Mucosa of rectum (tissue), 2 donors: ENCODE data around the gene FGF14.

Source experiments
- H3K27ac ChIP-seq, 2 donors: one replicate each; pipeline ENCODE4 v1.7.0; 2013; ENCODE audit warnings: inconsistent platforms in 2 of 2, low read depth in 2 of 2, low read length in 2 of 2
- H3K27me3 ChIP-seq, 2 donors: one replicate each; pipeline ENCODE4 v1.7.0; 2013; ENCODE audit warnings: low read length in 2 of 2; ENCODE audit not compliant: control insufficient read depth in 2 of 2, insufficient read depth in 2 of 2
- H3K36me3 ChIP-seq, 2 donors: one replicate each; pipeline ENCODE4 v1.7.0; 2013; ENCODE audit warnings: low read length in 2 of 2; ENCODE audit not compliant: control insufficient read depth in 2 of 2, insufficient read depth in 2 of 2
- H3K4me1 ChIP-seq, 2 donors: one replicate each; pipeline ENCODE4 v1.7.0; 2013; ENCODE audit warnings: low read length in 2 of 2, mild to moderate bottlenecking in 1 of 2; ENCODE audit not compliant: control insufficient read depth in 2 of 2, insufficient read depth in 2 of 2
- H3K4me3 ChIP-seq, 2 donors: one replicate each; pipeline ENCODE4 v1.7.0; 2013; ENCODE audit warnings: low read length in 2 of 2
- H3K9ac ChIP-seq, 2 donors: one replicate each; pipeline ENCODE4 v1.7.0; 2013; ENCODE audit warnings: low read length in 2 of 2, low read depth in 1 of 2, mild to moderate bottlenecking in 1 of 2
- H3K9me3 ChIP-seq, 2 donors: one replicate each; pipeline ENCODE4 v1.7.0; 2013; ENCODE audit warnings: low read length in 2 of 2; ENCODE audit not compliant: control insufficient read depth in 2 of 2
- donor health status: healthy.
- donor health status: Normal muscosa, but diverticular disease.

Gene FGF14

DNA sequence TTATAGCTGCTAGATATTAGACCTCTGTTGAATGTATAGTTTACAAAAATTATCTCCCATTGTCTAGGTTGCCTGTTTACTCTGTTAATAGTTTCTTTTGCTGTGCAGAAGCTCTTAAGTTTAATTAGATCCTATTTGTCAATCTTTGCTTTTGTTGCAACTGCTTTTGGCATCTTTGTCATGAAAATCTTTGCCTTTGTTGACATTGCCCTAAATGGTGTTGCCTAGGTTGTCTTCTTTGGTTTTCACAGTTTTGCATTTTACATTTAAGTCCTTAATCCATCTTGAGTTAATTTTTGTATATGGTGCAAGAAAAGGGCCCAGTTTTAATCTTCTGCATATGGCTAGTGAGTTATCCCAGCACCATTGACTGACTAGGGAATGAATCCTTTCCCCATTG, 618.3 kb downstream of the FGF14 start:
- Histone ChIP-seq H3K4me3 (no peak overlapping the region), H3K27me3 (no peaks in the 10 kb centered on the region), H3K27ac (no peak overlapping the region), H3K4me1 (no peaks in the 10 kb centered on the region), H3K36me3 (no peaks in the 10 kb centered on the region), H3K9me3 (no peaks in the 10 kb centered on the region), H3K9ac (no peak overlapping the region)

DNA sequence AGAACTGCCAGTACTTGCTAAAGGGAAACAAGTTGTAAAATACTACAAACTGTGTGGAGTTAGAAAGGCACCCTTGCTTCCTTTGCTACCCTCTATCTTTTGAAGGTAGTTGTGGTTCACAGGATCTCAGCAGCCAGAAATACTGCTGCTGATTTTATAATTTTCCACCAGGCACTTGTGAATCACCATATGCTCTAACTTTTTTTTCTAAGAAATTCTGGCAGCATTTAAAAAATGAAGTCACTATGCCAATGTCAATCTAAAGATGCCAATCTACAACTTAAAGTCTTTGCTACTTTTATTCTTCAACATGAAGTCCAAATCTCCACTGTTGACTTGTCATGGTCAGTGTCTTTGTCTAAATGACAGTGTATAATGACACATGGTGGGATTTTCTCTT, 621.6 kb downstream of the FGF14 start:
- H3K9ac ChIP-seq: no peak overlapping the region
- no peaks in the 10 kb centered on the region for H3K4me1 ChIP-seq
- no peaks in the 10 kb centered on the region for H3K36me3 ChIP-seq
- H3K27me3 ChIP-seq: no peaks in the 10 kb centered on the region
- no peak overlapping the region for H3K27ac ChIP-seq
- no peaks in the 10 kb centered on the region for H3K9me3 ChIP-seq
- no peak overlapping the region for H3K4me3 ChIP-seq

DNA sequence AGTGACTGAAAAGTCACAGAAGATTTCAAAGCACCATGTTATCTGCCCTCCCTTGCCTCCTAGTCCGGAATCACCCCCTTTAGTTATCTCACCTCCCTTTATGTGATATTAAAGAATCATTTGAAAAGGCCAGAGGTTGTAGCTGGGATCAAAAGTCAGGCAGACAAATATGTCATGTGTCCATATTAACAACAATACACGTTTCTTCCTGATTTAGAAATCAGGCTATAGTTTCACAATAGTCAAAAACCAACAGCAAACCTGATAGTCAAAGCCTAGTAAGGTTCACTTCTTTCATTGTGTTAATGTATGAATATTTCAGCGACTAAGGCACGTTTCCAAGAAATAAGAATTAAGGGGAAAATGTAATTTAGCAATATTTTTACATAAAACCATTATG, 622.7 kb downstream of the FGF14 start:
- no peak overlapping the region for H3K4me3 ChIP-seq
- no peaks in the 10 kb centered on the region for H3K27me3 ChIP-seq
- no peak overlapping the region for H3K9ac ChIP-seq
- no peaks in the 10 kb centered on the region for H3K9me3 ChIP-seq
- no peak overlapping the region for H3K27ac ChIP-seq
- H3K36me3 ChIP-seq: no peaks in the 10 kb centered on the region
- H3K4me1 ChIP-seq: no peaks in the 10 kb centered on the region

DNA sequence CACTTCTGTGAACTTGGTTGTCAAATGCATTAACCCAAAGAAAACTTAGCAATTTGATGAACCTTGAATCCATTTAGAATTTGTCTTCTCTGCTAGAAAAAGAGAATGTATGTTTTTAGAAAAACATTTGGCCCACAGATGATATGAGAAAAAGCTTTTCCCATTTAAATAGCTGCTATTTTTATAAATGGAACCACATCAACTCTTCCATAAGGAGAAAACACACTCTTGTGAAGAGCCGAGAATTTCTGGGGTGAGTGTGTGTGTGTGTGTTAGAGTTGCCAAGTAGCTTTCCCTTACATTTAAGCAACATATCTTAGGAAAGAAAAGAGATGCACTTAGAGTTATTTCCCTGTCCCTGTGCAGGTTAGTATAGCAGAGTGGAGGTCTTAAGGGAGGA, 626.6 kb downstream of the FGF14 start:
- Histone ChIP-seq H3K36me3 (no peaks in the 10 kb centered on the region), H3K27me3 (no peaks in the 10 kb centered on the region), H3K9me3 (no peaks in the 10 kb centered on the region), H3K9ac (no peak overlapping the region), H3K4me1 (no peaks in the 10 kb centered on the region), H3K27ac (no peak overlapping the region), H3K4me3 (no peak overlapping the region)

DNA sequence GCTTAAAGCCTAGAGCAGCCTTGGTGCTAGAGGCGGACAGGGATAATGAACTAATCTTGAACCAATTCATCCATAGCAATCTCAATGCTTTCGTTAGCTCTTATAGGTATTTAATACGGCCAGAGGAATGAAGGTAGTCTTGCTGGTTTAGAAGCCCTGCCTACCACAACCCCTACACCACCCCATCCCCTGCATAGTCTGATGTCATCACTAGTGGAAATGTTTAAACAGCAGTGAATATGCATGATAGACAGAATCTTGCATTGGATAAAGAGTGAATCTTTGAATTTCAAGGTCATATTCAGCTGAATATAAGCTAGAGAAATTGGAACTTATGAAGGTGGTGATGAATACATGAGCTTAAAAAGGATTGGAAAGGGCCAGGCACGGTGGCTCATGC, 627.5 kb downstream of the FGF14 start:
- Histone ChIP-seq H3K9ac (no peak overlapping the region), H3K27ac (no peak overlapping the region), H3K36me3 (no peaks in the 10 kb centered on the region), H3K27me3 (no peaks in the 10 kb centered on the region), H3K4me1 (no peaks in the 10 kb centered on the region), H3K9me3 (no peaks in the 10 kb centered on the region), H3K4me3 (no peak overlapping the region)

DNA sequence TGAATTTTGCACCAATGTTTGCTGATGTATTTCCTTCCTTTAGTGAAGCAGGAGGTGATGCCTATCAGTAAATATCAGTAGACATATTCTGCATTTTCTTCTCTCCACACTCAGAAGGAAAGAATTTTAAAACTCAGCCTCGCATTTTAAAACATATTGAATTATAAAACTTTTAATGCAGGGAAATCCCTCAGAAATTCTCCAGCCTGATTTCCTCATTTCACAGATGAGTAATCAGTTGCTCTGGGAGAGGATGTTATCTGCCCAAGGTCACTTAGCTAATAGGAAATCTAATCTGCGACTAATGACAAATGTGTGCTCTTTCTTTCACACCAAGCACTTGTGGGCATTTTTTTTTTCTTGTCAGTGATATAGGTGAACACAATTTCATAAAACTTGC, 628.8 kb downstream of the FGF14 start:
- no peak overlapping the region for H3K9ac ChIP-seq
- no peak overlapping the region for H3K4me3 ChIP-seq
- H3K4me1 ChIP-seq: no peaks in the 10 kb centered on the region
- H3K9me3 ChIP-seq: no peaks in the 10 kb centered on the region
- no peaks in the 10 kb centered on the region for H3K27me3 ChIP-seq
- H3K36me3 ChIP-seq: no peaks in the 10 kb centered on the region
- no peak overlapping the region for H3K27ac ChIP-seq

DNA sequence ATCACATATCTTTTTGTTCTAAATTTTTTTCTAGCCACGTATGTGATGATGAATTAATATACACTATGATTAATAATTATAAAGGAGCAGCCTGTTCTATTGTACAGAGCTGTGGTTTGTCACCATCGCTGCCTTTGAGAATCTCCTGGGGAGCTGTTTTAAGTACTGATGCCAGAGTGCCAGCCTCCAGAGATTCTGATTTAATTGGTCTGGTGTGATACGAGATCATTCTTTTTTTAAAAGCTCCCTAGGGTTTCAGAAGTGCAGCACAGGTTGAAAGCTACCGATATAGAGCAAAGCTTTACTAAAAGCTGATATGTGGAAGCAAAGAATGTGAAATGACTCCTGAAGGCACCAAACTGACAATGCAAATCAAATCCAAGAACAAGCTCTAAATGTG, 634.7 kb downstream of the FGF14 start:
- H3K36me3 ChIP-seq: no peaks in the 10 kb centered on the region
- no peaks in the 10 kb centered on the region for H3K27me3 ChIP-seq
- H3K27ac ChIP-seq: no peak overlapping the region
- H3K9ac ChIP-seq: no peak overlapping the region
- H3K9me3 ChIP-seq: no peaks in the 10 kb centered on the region
- no peaks in the 10 kb centered on the region for H3K4me1 ChIP-seq
- no peak overlapping the region for H3K4me3 ChIP-seq

DNA sequence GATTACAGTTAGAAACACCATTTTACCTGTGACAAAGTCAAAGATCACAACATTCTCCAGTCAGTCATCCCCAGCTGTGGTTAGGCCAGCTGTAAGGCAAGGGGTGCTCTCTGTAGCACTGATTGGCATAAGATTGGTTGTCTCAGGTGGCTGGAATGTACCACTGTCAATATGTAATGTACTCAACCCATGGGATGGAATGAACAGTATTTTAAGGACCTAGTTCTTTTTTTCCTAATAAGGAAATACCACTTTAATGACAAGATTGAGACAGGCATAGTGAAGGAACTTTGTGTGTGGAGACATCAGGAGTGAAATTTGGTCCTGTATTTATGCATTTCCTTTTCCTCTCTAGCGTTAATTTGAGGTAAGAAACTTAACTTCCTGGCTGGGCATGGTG, 638.7 kb downstream of the FGF14 start:
- Histone ChIP-seq H3K4me3 (no peak overlapping the region), H3K36me3 (no peaks in the 10 kb centered on the region), H3K9ac (no peak overlapping the region), H3K27me3 (no peaks in the 10 kb centered on the region), H3K9me3 (no peaks in the 10 kb centered on the region), H3K27ac (no peak overlapping the region), H3K4me1 (no peaks in the 10 kb centered on the region)

DNA sequence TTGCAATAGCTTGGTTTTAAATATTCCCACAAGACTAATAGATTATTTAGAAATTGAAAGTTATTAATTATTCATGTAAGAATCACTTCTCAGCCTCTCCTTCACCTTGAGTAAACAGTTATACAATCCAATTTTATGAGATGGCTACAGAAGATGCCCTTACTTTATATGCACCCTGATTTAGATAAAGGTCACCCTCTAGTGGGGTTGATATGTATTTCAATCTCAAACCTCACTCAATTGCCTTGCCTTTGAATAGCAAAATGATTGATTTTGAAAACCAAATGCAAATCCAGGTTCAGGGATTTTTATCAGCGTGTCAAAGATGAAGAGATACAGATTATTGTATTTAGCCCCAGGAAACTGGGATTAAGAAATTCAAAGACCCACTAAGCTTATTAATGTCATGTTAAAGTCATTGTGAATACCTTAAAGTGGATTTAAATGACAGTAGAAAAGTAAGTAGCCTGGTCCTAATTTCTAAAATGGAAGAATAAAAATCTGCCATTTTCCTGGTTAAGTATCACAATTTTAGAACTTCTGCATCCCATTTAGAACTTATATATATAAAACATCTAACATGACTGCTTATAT, 644.3 kb downstream of the FGF14 start:
- H3K9ac ChIP-seq: no peak overlapping the region
- no peak overlapping the region for H3K27ac ChIP-seq

DNA sequence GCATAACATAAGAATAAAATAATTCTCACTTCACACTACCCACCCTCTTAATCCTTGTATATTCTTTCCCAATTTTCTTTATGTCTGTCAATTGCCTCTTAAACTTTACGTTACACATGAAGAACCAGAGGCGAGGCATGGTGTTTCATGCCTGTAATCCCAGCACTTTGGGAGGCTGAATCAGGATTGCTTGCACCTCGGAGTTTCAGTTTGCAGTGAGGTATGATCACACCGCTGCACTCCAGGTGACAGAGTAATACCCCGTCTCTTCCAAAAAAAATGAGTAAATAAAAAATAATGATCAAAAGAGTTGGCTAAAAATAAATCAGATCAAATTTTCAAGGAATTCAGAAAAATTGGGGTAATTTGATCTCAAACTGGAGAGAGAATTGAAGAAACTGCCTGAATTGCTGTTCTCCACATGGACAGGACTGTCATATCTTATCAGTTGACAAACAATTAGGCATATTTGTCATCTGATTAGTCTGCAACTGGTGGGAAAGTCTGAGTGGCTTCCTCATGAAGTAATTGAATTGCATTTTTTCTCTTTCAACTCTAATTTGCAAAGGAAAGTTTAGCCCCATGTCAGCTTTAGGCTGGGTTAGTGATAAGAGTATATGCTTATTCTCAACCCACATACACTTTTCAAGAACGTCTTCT, 646.5 kb downstream of the FGF14 start:
- no peaks in the 10 kb centered on the region for H3K27me3 ChIP-seq

More for the DNA sequence above, 644.3 kb downstream of the FGF14 start:
- no peaks in the 10 kb centered on the region for H3K9me3 ChIP-seq
- no peaks in the 10 kb centered on the region for H3K27me3 ChIP-seq
- no peak overlapping the region for H3K4me3 ChIP-seq
- no peaks in the 10 kb centered on the region for H3K4me1 ChIP-seq
- no peaks in the 10 kb centered on the region for H3K36me3 ChIP-seq

More for the DNA sequence above, 646.5 kb downstream of the FGF14 start:
- H3K9me3 ChIP-seq: no peaks in the 10 kb centered on the region
- H3K9ac ChIP-seq: no peak overlapping the region
- H3K36me3 ChIP-seq: no peaks in the 10 kb centered on the region
- no peak overlapping the region for H3K4me3 ChIP-seq
- no peak overlapping the region for H3K27ac ChIP-seq
- no peaks in the 10 kb centered on the region for H3K4me1 ChIP-seq
